GM19438 (cell line): ENCODE data around the gene HOXA5.

Source experiments
- ATAC-seq: cut with Tn5 transposase; IDR thresholded peaks from one replicate; pipeline ENCODE4 v1.9.1; 2021; ENCODE audit warnings: low read depth; ENCODE audit not compliant: unreplicated experiment

The HOXA5 gene

GRCh38 chr7:27172315-27172774, 28.9 kb upstream of the HOXA5 start:
- ATAC-seq: no peak

DNA sequence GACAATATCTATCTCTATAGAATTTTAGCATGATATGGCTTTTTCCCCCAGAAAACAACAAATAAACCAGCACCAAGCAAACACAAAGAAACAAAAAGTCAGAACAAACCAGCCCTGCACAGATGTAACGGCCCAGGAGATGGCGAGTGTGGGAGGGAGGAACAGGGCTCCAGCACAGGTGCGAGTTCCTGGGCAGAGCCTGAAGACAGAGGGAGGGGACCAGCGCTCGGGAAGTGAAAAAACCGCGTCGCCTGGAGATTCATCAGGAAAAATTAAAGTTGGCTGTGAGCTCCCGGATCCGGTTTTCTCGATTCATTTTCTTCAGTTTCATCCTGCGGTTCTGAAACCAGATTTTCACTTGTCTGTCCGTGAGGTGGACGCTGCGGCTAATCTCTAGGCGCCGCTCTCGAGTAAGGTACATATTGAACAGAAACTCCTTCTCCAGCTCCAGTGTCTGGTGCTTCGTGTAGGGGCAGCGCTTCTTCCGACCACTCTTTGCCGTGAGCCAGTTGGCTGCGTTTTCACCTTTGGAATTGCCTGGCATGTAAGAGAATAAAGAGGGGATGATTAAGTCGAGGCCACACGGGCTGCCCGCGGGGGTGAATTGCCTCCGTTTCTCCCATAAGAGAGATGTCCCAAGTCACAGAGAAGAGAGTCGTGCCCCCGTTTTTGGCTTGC, 28.3 kb upstream of the HOXA5 start:
- no peak for ATAC-seq

- ATAC-seq: no peak
Measured at GRCh38 chr7:27171325-27171636, 27.8 kb upstream of the HOXA5 start.

DNA sequence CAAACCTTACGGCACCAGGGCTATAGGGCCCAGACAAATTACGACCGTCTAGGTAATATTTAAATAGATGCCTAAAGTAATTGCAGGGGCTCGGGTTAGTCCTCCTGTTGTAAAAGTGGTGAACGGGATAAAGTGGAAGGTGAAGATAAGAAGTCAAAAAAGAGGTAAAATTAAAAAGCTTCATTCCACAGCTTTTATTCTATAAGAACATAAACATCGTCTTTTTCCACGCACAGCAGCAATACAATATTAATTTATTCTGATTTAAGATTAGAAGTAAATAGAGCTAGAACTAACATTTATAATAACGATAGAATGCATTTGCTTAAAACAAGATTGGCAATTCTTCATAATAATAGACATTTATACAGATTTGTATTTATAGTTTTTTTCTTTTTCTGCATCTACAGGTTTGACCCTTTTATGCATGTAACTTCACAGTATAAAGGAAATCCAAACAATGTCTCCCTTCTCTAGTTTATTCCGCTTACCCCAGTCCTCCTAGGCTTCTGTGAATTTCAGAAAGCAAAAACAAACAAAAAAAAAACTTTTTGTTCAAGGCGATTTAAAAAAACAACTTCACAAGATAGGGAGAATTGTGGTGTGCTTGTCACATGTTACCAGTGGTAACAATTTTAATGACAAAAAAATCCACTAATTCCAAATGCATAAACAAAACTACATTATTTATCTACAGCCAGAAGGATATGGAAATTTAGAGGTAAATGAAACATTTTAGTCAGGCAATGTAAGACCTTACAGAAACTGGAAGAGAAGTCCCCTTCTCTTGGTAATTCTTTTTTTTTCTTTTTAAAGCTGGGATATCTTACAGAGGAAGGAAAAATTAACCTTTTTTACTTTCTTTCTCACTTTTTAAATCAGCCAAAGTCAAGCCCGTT, 27.2 kb upstream of the HOXA5 start:
- ATAC-seq: no peak

GRCh38 chr7:27169658-27170425, 26.4 kb upstream of the HOXA5 start:
- ATAC-seq: no peak

- no peak for ATAC-seq
Measured at GRCh38 chr7:27168265-27168947, 24.9 kb upstream of the HOXA5 start.

DNA sequence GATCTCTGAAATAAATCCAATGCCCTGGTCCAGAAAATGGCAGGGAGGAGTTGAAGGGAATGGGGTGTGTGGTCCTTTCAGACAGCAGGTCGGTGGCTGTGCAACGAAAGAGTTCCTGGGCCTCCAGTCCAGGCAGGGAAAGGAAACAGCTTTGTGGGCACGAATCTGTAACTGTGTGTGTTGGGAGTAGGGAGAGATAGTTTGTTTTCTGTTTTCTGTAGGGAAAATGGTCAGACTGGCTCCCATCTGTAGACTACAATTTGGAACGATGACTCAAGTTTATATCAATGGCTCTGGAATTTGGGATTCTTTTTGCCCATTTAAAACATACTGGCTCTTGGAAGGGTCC, 24.4 kb upstream of the HOXA5 start:
- ATAC-seq: no peak

- no peak for ATAC-seq
Measured at GRCh38 chr7:27166531-27167505, 23.3 kb upstream of the HOXA5 start.

GRCh38 chr7:27165996-27166530, 22.6 kb upstream of the HOXA5 start:
- no peak for ATAC-seq

DNA sequence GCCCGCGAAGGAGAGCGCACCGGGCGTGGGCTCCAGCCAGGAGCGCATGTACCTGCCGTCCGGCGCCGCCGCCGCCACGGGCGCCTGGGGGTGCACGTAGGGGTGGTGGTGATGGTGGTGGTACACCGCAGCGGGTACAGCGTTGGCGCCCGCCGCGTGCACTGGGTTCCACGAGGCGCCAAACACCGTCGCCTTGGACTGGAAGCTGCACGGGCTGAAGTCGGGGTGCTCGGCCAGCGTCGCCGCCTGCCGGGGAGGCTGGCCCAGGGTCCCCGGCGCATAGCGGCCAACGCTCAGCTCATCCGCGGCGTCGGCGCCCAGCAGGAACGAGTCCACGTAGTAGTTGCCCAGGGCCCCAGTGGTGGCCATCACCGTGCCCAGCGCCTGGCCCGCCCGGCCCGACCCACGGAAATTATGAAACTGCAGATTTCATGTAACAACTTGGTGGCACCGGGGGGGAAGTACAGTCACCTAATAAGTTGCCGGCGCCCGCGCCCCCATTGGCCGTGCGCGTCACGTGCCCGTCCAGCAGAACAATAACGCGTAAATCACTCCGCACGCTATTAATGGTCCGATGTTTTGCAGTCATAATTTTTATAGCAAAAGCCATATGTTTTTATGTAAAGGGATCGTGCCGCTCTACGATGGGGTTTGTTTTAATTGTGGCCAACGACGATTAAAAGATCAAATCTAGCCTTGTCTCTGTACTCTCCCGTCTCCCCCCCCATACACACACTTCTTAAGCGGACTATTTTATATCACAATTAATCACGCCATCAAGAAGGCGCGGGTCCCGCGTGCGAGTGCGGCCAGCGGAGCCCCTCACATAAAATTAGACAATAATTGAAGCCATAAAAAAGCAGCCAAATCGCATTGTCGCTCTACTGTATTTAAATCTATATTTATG, 21.9 kb upstream of the HOXA5 start, which contains the start of gene HOXA9:
HOXA9 (minus strand) TSS at position 449 of the 907 bp plus-strand sequence; CDS start at position 369, 80 bp downstream.
- no peak for ATAC-seq

- ATAC-seq: no peak
Measured at GRCh38 chr7:27164367-27165088, 21.0 kb upstream of the HOXA5 start.

GRCh38 chr7:27164045-27164366, 20.5 kb upstream of the HOXA5 start:
- no peak for ATAC-seq

GRCh38 chr7:27163288-27164044, 20.0 kb upstream of the HOXA5 start:
- no peak for ATAC-seq

DNA sequence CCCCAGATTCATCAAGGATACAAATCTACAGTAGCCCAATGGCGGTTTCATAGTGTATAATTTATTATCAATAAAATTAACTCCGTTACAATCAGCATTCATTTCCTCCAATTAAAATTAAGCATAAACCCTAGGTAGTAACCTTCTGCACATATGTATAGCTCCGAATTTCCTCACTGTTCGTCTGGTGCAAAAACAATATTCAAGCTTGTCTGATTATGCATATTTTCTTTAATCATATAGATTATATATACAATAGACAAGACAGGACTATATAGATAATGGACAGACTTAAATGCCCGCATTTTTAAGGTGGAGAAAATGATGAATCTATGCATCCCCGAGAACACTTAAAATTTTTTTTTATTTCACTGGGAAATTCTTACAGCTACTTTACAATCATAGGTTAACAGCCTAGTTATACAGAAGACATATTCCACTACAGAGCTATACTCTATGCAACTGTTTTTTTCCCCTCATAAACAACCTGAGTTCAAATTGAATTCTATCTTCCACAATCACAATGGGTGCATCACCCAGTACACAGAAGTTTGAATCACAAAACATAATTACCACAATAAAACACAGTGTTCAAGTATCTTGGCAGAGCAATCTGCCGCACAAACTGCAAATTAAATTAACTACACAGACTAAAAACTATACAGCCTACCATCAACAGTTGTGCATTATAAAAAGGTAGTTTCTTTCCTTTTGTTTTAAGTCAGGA, 19.2 kb upstream of the HOXA5 start:
- ATAC-seq: no peak

DNA sequence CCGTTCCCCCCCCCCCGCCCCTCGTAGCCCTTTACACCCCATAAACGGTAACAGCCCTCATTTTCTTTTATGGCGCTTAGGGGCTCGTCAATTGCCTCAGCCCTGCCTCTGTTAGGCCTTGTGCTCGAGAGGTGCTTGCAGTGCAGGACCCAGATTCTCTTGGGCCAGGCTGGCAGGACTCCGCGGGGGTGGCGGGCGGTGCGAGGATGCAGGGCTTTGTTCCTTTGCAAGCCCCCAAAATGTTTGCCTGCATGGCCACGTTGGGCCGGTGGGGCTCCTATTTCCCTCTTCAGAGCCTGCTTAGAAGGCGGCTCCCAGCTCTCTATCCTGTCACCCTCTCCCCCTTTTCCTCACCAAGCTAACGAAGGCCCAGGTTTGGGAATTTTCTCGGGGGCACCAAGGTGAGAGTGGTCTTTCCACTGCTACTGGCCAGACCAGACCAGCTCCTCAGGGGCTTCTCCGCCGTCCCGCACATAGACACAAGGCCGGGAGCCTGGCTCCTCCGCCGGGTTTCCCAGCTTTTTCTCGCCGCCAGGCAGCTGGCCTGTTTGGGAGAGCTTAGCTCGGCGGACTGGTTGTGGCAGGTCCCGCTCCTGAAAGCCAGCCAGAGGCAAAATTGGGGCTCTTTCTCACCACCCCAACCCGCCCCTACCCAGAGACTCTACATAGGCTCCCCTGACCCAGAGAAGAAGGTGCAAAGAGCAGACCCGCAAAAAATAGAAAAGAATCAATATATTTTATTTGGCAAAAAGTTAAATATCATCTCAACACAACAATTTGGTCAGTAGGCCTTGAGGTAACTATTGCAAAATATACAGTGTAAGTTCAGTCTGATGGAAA, 18.5 kb upstream of the HOXA5 start:
- ATAC-seq: no peak
